Measurements from ENCODE around the gene FAM20C.

Gene FAM20C

GRCh38 chr7:211033-211714 lies 18.8 kb downstream of the FAM20C start:
- no peak for DNase-seq

GRCh38 chr7:211715-212058 lies 19.3 kb downstream of the FAM20C start:
- DNase-seq: no peak

GRCh38 chr7:212754-213153 lies 20.4 kb downstream of the FAM20C start:
- no peak for DNase-seq

- DNase-seq: no peak
These were observed 21.1 kb downstream of the FAM20C start for GRCh38 chr7:213324-213993.

- no peak for DNase-seq
These were observed 22.2 kb downstream of the FAM20C start for GRCh38 chr7:214410-215212.

- DNase-seq: peak; percentile 75
These were observed 24.3 kb downstream of the FAM20C start for GRCh38 chr7:216360-217300.

GRCh38 chr7:217781-218180 lies 25.4 kb downstream of the FAM20C start:
- DNase-seq: no peak

- DNase-seq: no peak
These were observed 25.9 kb downstream of the FAM20C start for GRCh38 chr7:218316-218715.

GRCh38 chr7:218896-219580 lies 26.7 kb downstream of the FAM20C start:
- no peak for DNase-seq

- DNase-seq: no peak
These were observed 27.3 kb downstream of the FAM20C start for GRCh38 chr7:219581-220150.

- peak; percentile 74 for DNase-seq
These were observed 27.9 kb downstream of the FAM20C start for GRCh38 chr7:220151-220841.

- DNase-seq: peak; percentile 54
These were observed 29.8 kb downstream of the FAM20C start for GRCh38 chr7:221978-222715.

- no peak for DNase-seq
These were observed 30.3 kb downstream of the FAM20C start for GRCh38 chr7:222716-223041.

- no peak for DNase-seq
These were observed 30.9 kb downstream of the FAM20C start for GRCh38 chr7:223118-223800.

GRCh38 chr7:223861-224260 lies 31.5 kb downstream of the FAM20C start:
- DNase-seq: no peak

GRCh38 chr7:226281-226895 lies 34.0 kb downstream of the FAM20C start:
- no peak for DNase-seq

- no peak for DNase-seq
These were observed 35.6 kb downstream of the FAM20C start for GRCh38 chr7:227926-228325.

GRCh38 chr7:228610-229009 lies 36.2 kb downstream of the FAM20C start:
- DNase-seq: no peak

- DNase-seq: no peak
These were observed 37.0 kb downstream of the FAM20C start for GRCh38 chr7:229184-229964.

All from eye (tissue), 1 donor.